GM23338 (cell line): ENCODE results near the gene RPP25.

Source experiments
- CREB1 ChIP-seq: fragments of 250-450 bp; sonication (Bioruptor Pico); IDR thresholded peaks from 2 replicates; pipeline ENCODE4 v1.5.0; 2020; ENCODE audit warnings: low read depth, mild to moderate bottlenecking, moderate library complexity
- EZH2 ChIP-seq: fragments of 200-600 bp; sonication (generic); IDR thresholded peaks from one replicate; pipeline ENCODE4 v1.8.0; 2017; ENCODE audit warnings: antibody characterized with exemption, mild to moderate bottlenecking, low read depth; ENCODE audit not compliant: unreplicated experiment
- EZH2phosphoT487 ChIP-seq: fragments of 200-600 bp; sonication (generic); IDR thresholded peaks from one replicate; pipeline ENCODE4 v1.8.1; 2018; ENCODE audit warnings: antibody characterized with exemption; ENCODE audit not compliant: unreplicated experiment
- JUNB ChIP-seq: IDR thresholded peaks from one replicate; pipeline ENCODE4 v1.6.1; 2016; ENCODE audit warnings: antibody characterized with exemption; ENCODE audit not compliant: unreplicated experiment
- NANOG ChIP-seq: IDR thresholded peaks from 2 replicates; pipeline ENCODE4 v1.6.1; 2016; ENCODE audit warnings: antibody characterized with exemption, borderline replicate concordance
- POLR2AphosphoS5 ChIP-seq: IDR thresholded peaks from 2 replicates; pipeline ENCODE4 v1.6.1; 2016; ENCODE audit warnings: antibody characterized with exemption, low read depth
- STAT1 ChIP-seq: IDR thresholded peaks from one replicate; pipeline ENCODE4 v1.6.1; 2016; ENCODE audit warnings: antibody characterized with exemption; ENCODE audit not compliant: unreplicated experiment
- ZNF114 ChIP-seq: fragments of 250-450 bp; sonication (Bioruptor Pico); IDR thresholded peaks from 2 replicates; pipeline ENCODE4 v1.5.0; 2020; ENCODE audit warnings: mild to moderate bottlenecking, moderate library complexity
- TF ChIP-seq, protein P1 (sequence below), 2 experiments: fragments of 200-600 bp in 1 of 2; sonication (generic) in 1 of 2; conservative IDR thresholded peaks; 2 replicates each; pipeline versions ENCODE4 v1.5.1 to v1.6.1; 2016 to 2017; ENCODE audit warnings: antibody characterized with exemption in 2 of 2, low read depth in 2 of 2, mild to moderate bottlenecking in 2 of 2, moderate library complexity in 1 of 2
- TF ChIP-seq, protein P2 (sequence below): IDR thresholded peaks from one replicate; pipeline ENCODE4 v1.6.1; 2018; ENCODE audit warnings: antibody characterized with exemption; ENCODE audit not compliant: unreplicated experiment
- TF ChIP-seq, protein P3 (sequence below): fragments of 250-450 bp; sonication (Bioruptor Pico); IDR thresholded peaks from 2 replicates; pipeline ENCODE4 v1.5.0; 2020; ENCODE audit warnings: mild to moderate bottlenecking, moderate library complexity
- TF ChIP-seq, protein P4 (sequence below): IDR thresholded peaks from 2 replicates; pipeline ENCODE4 v1.6.1; 2016; ENCODE audit warnings: antibody characterized with exemption

DNA sequence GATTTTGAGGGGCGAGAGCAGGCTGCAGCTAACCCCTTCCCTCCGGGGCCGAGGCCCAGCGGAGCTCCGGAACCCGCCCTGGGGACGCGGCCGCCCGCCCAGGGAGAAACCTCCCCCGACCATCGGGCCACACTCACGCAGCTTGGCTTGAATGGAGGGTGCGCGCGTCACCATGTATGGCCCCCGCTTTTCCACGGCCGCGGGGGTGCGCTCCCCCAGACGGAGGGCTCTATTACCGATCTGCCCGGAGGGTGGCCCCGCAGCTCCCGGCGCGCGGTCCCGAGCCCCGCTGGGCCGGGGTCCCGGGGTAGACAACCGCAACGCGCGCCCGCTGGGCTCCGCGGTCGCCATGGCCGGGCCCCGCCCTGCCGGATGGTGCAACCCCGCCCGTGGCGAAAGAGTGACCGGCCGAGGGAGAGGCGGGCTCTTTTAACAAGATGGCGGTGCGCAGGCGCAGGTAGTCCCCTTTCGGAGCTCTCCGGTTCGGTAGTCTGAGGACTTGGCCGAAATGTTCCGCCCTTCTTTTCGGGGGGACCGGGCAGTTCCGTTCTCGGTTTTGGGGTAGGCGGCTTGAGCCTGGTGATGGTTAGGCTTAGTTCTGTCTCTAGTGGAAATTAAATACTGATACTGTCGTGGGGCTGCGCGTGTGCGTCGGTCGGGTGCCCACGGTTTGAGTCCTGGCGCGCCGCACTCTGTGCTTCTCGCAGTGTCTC, 50.0 kb downstream of the RPP25 start, which contains the start of gene FAM219B:
- peak; percentile 87 for TF ChIP-seq POLR2AphosphoS5
- TF ChIP-seq, protein P1, sequence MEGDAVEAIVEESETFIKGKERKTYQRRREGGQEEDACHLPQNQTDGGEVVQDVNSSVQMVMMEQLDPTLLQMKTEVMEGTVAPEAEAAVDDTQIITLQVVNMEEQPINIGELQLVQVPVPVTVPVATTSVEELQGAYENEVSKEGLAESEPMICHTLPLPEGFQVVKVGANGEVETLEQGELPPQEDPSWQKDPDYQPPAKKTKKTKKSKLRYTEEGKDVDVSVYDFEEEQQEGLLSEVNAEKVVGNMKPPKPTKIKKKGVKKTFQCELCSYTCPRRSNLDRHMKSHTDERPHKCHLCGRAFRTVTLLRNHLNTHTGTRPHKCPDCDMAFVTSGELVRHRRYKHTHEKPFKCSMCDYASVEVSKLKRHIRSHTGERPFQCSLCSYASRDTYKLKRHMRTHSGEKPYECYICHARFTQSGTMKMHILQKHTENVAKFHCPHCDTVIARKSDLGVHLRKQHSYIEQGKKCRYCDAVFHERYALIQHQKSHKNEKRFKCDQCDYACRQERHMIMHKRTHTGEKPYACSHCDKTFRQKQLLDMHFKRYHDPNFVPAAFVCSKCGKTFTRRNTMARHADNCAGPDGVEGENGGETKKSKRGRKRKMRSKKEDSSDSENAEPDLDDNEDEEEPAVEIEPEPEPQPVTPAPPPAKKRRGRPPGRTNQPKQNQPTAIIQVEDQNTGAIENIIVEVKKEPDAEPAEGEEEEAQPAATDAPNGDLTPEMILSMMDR (conservative IDR thresholded peaks at IDR 0.05; ENCODE audit: low read depth in 2 of 2), result no peak
- no peak for TF ChIP-seq CREB1 (CRISPR knock-in tag)
- no peak for TF ChIP-seq STAT1
- no peak for TF ChIP-seq EZH2
- no peak for TF ChIP-seq JUNB
- TF ChIP-seq EZH2phosphoT487, result no peak
- TF ChIP-seq, protein P2, sequence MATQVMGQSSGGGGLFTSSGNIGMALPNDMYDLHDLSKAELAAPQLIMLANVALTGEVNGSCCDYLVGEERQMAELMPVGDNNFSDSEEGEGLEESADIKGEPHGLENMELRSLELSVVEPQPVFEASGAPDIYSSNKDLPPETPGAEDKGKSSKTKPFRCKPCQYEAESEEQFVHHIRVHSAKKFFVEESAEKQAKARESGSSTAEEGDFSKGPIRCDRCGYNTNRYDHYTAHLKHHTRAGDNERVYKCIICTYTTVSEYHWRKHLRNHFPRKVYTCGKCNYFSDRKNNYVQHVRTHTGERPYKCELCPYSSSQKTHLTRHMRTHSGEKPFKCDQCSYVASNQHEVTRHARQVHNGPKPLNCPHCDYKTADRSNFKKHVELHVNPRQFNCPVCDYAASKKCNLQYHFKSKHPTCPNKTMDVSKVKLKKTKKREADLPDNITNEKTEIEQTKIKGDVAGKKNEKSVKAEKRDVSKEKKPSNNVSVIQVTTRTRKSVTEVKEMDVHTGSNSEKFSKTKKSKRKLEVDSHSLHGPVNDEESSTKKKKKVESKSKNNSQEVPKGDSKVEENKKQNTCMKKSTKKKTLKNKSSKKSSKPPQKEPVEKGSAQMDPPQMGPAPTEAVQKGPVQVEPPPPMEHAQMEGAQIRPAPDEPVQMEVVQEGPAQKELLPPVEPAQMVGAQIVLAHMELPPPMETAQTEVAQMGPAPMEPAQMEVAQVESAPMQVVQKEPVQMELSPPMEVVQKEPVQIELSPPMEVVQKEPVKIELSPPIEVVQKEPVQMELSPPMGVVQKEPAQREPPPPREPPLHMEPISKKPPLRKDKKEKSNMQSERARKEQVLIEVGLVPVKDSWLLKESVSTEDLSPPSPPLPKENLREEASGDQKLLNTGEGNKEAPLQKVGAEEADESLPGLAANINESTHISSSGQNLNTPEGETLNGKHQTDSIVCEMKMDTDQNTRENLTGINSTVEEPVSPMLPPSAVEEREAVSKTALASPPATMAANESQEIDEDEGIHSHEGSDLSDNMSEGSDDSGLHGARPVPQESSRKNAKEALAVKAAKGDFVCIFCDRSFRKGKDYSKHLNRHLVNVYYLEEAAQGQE, result no peak
- no peak for TF ChIP-seq NANOG
- no peak for TF ChIP-seq ZNF114 (CRISPR knock-in tag)
- TF ChIP-seq, protein P3, sequence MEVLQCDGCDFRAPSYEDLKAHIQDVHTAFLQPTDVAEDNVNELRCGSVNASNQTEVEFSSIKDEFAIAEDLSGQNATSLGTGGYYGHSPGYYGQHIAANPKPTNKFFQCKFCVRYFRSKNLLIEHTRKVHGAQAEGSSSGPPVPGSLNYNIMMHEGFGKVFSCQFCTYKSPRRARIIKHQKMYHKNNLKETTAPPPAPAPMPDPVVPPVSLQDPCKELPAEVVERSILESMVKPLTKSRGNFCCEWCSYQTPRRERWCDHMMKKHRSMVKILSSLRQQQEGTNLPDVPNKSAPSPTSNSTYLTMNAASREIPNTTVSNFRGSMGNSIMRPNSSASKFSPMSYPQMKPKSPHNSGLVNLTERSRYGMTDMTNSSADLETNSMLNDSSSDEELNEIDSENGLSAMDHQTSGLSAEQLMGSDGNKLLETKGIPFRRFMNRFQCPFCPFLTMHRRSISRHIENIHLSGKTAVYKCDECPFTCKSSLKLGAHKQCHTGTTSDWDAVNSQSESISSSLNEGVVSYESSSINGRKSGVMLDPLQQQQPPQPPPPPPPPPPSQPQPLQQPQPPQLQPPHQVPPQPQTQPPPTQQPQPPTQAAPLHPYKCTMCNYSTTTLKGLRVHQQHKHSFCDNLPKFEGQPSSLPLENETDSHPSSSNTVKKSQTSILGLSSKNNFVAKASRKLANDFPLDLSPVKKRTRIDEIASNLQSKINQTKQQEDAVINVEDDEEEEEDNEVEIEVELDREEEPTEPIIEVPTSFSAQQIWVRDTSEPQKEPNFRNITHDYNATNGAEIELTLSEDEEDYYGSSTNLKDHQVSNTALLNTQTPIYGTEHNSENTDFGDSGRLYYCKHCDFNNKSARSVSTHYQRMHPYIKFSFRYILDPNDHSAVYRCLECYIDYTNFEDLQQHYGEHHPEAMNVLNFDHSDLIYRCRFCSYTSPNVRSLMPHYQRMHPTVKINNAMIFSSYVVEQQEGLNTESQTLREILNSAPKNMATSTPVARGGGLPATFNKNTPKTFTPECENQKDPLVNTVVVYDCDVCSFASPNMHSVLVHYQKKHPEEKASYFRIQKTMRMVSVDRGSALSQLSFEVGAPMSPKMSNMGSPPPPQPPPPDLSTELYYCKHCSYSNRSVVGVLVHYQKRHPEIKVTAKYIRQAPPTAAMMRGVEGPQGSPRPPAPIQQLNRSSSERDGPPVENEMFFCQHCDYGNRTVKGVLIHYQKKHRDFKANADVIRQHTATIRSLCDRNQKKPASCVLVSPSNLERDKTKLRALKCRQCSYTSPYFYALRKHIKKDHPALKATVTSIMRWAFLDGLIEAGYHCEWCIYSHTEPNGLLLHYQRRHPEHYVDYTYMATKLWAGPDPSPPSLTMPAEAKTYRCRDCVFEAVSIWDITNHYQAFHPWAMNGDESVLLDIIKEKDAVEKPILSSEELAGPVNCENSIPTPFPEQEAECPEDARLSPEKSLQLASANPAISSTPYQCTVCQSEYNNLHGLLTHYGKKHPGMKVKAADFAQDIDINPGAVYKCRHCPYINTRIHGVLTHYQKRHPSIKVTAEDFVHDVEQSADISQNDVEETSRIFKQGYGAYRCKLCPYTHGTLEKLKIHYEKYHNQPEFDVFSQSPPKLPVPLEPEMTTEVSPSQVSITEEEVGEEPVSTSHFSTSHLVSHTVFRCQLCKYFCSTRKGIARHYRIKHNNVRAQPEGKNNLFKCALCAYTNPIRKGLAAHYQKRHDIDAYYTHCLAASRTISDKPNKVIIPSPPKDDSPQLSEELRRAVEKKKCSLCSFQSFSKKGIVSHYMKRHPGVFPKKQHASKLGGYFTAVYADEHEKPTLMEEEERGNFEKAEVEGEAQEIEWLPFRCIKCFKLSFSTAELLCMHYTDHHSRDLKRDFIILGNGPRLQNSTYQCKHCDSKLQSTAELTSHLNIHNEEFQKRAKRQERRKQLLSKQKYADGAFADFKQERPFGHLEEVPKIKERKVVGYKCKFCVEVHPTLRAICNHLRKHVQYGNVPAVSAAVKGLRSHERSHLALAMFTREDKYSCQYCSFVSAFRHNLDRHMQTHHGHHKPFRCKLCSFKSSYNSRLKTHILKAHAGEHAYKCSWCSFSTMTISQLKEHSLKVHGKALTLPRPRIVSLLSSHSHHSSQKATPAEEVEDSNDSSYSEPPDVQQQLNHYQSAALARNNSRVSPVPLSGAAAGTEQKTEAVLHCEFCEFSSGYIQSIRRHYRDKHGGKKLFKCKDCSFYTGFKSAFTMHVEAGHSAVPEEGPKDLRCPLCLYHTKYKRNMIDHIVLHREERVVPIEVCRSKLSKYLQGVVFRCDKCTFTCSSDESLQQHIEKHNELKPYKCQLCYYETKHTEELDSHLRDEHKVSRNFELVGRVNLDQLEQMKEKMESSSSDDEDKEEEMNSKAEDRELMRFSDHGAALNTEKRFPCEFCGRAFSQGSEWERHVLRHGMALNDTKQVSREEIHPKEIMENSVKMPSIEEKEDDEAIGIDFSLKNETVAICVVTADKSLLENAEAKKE (CRISPR knock-in tag), result no peak
- TF ChIP-seq, protein P4, sequence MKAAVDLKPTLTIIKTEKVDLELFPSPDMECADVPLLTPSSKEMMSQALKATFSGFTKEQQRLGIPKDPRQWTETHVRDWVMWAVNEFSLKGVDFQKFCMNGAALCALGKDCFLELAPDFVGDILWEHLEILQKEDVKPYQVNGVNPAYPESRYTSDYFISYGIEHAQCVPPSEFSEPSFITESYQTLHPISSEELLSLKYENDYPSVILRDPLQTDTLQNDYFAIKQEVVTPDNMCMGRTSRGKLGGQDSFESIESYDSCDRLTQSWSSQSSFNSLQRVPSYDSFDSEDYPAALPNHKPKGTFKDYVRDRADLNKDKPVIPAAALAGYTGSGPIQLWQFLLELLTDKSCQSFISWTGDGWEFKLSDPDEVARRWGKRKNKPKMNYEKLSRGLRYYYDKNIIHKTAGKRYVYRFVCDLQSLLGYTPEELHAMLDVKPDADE, result no peak
